IMR-90 (cell line): ENCODE data around the gene CTTN. TPM values are rescaled to one million over a fixed set of nuclear protein-coding genes. Genes with fewer than 3 reads are reported as not detected.
A peak's percentile ranks its signal among the peaks of the same experiment; 100 is the strongest.

ENCODE experiments used
- ATAC-seq: fragments of 200-7000 bp; cut with Tn5 transposase; 2 replicates; pipeline ENCODE4 v1.9.1; 2020; ENCODE audit warnings: low read depth, mild to moderate bottlenecking, moderate library complexity
- BruUV-seq: library from RNA; stranded (reverse); fragments of 400-500 nt; replicated peaks from 2 replicates; lab custom pipeline; 2021; lab: Mats Ljungman, UMichigan
- CTCF ChIA-PET: fragments of 300-600 bp; formaldehyde crosslinking; extraction: SDS; loops from one replicate; lab custom pipeline; 2021; ENCODE audit warnings: antibody characterized with exemption; lab: Yijun Ruan, JAX
- POLR2A ChIA-PET: fragments of 300-600 bp; sonication (Branson Sonifier 250); formaldehyde crosslinking; loops from one replicate; lab custom pipeline; 2022; ENCODE audit warnings: antibody characterized with exemption; ENCODE audit not compliant: unreplicated experiment; lab: Charles Lee
- DNase-seq: peaks from one replicate; pipeline ENCODE4 v3.0.0; 2013
- H2AFZ ChIP-seq: replicated peaks from 2 replicates; pipeline ENCODE3; 2013; ENCODE audit warnings: low read length, mild to moderate bottlenecking; ENCODE audit not compliant: poor library complexity
- H2AK5ac ChIP-seq: 2 replicates; pipeline ENCODE4 v1.6.1; 2013; ENCODE audit warnings: low read depth, low read length, inconsistent platforms
- H2AK9ac ChIP-seq: replicated peaks from 2 replicates; pipeline ENCODE3; 2013; ENCODE audit warnings: mild to moderate bottlenecking, low read depth, low read length, moderate library complexity; ENCODE audit not compliant: poor library complexity
- H2BK120ac ChIP-seq: 2 replicates; pipeline ENCODE4 v1.6.1; 2013; ENCODE audit warnings: low read depth, low read length, inconsistent platforms
- H2BK15ac ChIP-seq: 3 replicates; pipeline ENCODE4 v1.6.1; 2013; ENCODE audit warnings: low read depth, low read length, inconsistent platforms
- H2BK20ac ChIP-seq: 2 replicates; pipeline ENCODE4 v1.6.1; 2013; ENCODE audit warnings: low read depth, mild to moderate bottlenecking, inconsistent platforms, low read length, moderate library complexity
- H2BK5ac ChIP-seq: 2 replicates; pipeline ENCODE4 v1.6.1; 2013; ENCODE audit warnings: mild to moderate bottlenecking, low read depth, low read length, inconsistent platforms; ENCODE audit not compliant: poor library complexity, severe bottlenecking
- H3K14ac ChIP-seq: replicated peaks from 2 replicates; pipeline ENCODE4 v1.6.1; 2013; ENCODE audit warnings: low read depth, low read length, inconsistent platforms
- H3K18ac ChIP-seq: 2 replicates; pipeline ENCODE4 v1.6.1; 2013; ENCODE audit warnings: low read depth, low read length, control low read depth
- H3K23ac ChIP-seq: 2 replicates; pipeline ENCODE4 v1.6.1; 2013; ENCODE audit warnings: low read depth, low read length, inconsistent platforms
- H3K27ac ChIP-seq: 2 replicates; pipeline ENCODE4 v1.5.1; 2013; ENCODE audit warnings: mild to moderate bottlenecking, control low read depth, low read length; ENCODE audit not compliant: insufficient read depth
- H3K27me3 ChIP-seq: 2 replicates; pipeline ENCODE4 v1.6.1; 2013; ENCODE audit warnings: low read length; ENCODE audit not compliant: control insufficient read depth, insufficient read depth
- H3K36me3 ChIP-seq: 2 replicates; pipeline ENCODE4 v1.6.1; 2013; ENCODE audit warnings: low read length, mixed read lengths; ENCODE audit not compliant: control insufficient read depth, insufficient read depth
- H3K4ac ChIP-seq: 2 replicates; pipeline ENCODE4 v1.6.1; 2013; ENCODE audit warnings: low read depth, low read length, inconsistent platforms
- H3K4me1 ChIP-seq: 2 replicates; pipeline ENCODE4 v1.6.1; 2013; ENCODE audit warnings: low read length, mixed read lengths; ENCODE audit not compliant: control insufficient read depth, insufficient read depth
- H3K4me2 ChIP-seq: 2 replicates; pipeline ENCODE4 v1.6.1; 2013; ENCODE audit warnings: low read depth, mild to moderate bottlenecking, control low read depth, low read length, moderate library complexity
- H3K4me3 ChIP-seq: 2 replicates; pipeline ENCODE4 v1.5.1; 2013; ENCODE audit warnings: low read depth, mild to moderate bottlenecking, control low read depth, low read length, moderate library complexity; ENCODE audit not compliant: insufficient read depth
- H3K56ac ChIP-seq: 2 replicates; pipeline ENCODE4 v1.6.1; 2013; ENCODE audit warnings: low read length, inconsistent platforms; ENCODE audit not compliant: insufficient read depth; ENCODE audit errors: extremely low read depth
- H3K79me1 ChIP-seq, 2 experiments: 2 replicates each; pipeline ENCODE4 v1.6.1; 2013; ENCODE audit warnings: low read length in 2 of 2, inconsistent platforms in 1 of 2, low read depth in 1 of 2
- H3K9ac ChIP-seq: 2 replicates; pipeline ENCODE4 v1.6.1; 2013; ENCODE audit warnings: low read depth, low read length, control low read depth
- H3K9me1 ChIP-seq: 2 replicates; pipeline ENCODE4 v1.6.1; 2013; ENCODE audit warnings: low read length, inconsistent platforms; ENCODE audit not compliant: insufficient read depth
- H3K9me3 ChIP-seq: 2 replicates; pipeline ENCODE4 v1.6.1; 2013; ENCODE audit warnings: low read length; ENCODE audit not compliant: control insufficient read depth, insufficient read depth
- H4K20me1 ChIP-seq: 2 replicates; pipeline ENCODE4 v1.6.1; 2013; ENCODE audit warnings: low read length, inconsistent platforms; ENCODE audit not compliant: insufficient read depth
- H4K5ac ChIP-seq: 2 replicates; pipeline ENCODE4 v1.6.1; 2013; ENCODE audit warnings: mild to moderate bottlenecking, low read depth, low read length, control low read depth
- H4K8ac ChIP-seq, 2 experiments: 2 replicates each; pipeline ENCODE4 v1.6.1; 2013; ENCODE audit warnings: low read depth in 2 of 2, low read length in 2 of 2, control low read depth in 1 of 2, inconsistent platforms in 1 of 2
- H4K91ac ChIP-seq: 2 replicates; pipeline ENCODE4 v1.6.1; 2013; ENCODE audit warnings: low read depth, low read length, inconsistent platforms; ENCODE audit not compliant: insufficient read depth
- CEBPB ChIP-seq: IDR thresholded peaks from 2 replicates; pipeline ENCODE4 v1.6.1; 2012; ENCODE audit warnings: low read depth, low read length, improper control_type of control experiment
- NFE2L2 ChIP-seq: fragments of 150-350 bp; IDR thresholded peaks from 2 replicates; pipeline ENCODE4 v1.6.1; 2016; ENCODE audit warnings: low read depth, mild to moderate bottlenecking, low read length
- RAD21 ChIP-seq: IDR thresholded peaks from 2 replicates; pipeline ENCODE4 v1.6.1; 2012; ENCODE audit warnings: low read length, improper control_type of control experiment
- WGBS, 2 experiments: methylation state at CpG; one replicate each; pipeline versions ENCODE4 v1.1.5 to v1.1.7; 2013; ENCODE audit warnings: missing lambda C conversion rate in 2 of 2; ENCODE audit not compliant: insufficient read length in 1 of 2; ENCODE audit errors: extremely low coverage in 2 of 2; 5-methylcytosine and 5-hydroxymethylcytosine counted together
- dilution Hi-C: fragments of 300-500 bp; cut with HindIII; formaldehyde crosslinking; loops from one replicate; pipeline ENCODE4 v1.14.3; 2018; ENCODE audit warnings: low sequenced_read_pairs; ENCODE audit not compliant: unreplicated experiment
- in situ Hi-C: fragments of 300-500 bp; cut with MboI; formaldehyde crosslinking; loops from 3 replicates; pipeline ENCODE4 v1.14.3; 2019; ENCODE audit warnings: low sequenced_read_pairs, inconsistent platforms, mixed read lengths
- intact Hi-C: fragments of 100-400 bp; cut with micrococcal nuclease; formaldehyde crosslinking; loops from 2 replicates; pipeline ENCODE4 v1.10.0; 2022
- polyA plus RNA-seq, 3 experiments: library from polyadenylated mRNA; depleted of rRNA; stranded (reverse); fragments of >200 nt; gene quantifications; 2 replicates each; pipeline ENCODE4 v1.2.3, GENCODE V29; 2012; ENCODE audit warnings: low replicate concordance in 1 of 3
- total RNA-seq: library from RNA; depleted of rRNA; stranded (reverse); fragments of >200 nt; gene quantifications from 2 replicates; pipeline ENCODE4 v1.2.3, GENCODE V29; 2012
- TF ChIP-seq, protein P1 (sequence below): fragments of 150-350 bp; IDR thresholded peaks from 2 replicates; pipeline ENCODE4 v1.6.1; 2016; ENCODE audit warnings: low read depth, mild to moderate bottlenecking, low read length, moderate library complexity, borderline replicate concordance

Gene CTTN
- total and polyA plus RNA-seq, 2 of the 4 experiments (the other 2 are of a cell fraction), result 287 to 296 TPM

DNA sequence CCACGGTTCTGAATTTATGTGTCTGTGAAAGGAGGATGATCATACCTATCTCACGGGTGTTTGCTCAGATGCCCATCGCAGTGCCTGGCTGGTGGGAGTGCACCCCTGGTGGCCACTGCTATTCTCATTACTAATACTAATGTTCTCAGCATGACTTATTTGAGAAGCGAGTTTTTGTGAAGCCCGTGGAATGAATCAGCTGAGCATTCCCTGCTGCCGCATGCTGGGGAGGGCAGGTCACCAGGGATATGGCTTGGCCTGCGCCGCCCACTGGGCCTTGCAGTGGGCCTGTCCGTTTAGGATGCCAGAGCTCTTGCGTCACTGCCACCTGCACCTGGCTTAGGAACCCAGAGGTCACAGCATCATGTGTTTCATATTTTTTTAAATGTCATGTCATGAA, 16.9 kb downstream of the CTTN start (continued):
- TF ChIP-seq, protein P1, sequence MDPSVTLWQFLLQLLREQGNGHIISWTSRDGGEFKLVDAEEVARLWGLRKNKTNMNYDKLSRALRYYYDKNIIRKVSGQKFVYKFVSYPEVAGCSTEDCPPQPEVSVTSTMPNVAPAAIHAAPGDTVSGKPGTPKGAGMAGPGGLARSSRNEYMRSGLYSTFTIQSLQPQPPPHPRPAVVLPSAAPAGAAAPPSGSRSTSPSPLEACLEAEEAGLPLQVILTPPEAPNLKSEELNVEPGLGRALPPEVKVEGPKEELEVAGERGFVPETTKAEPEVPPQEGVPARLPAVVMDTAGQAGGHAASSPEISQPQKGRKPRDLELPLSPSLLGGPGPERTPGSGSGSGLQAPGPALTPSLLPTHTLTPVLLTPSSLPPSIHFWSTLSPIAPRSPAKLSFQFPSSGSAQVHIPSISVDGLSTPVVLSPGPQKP, result no peak
- TF ChIP-seq CEBPB, result peak; percentile 91
- 0 out of 2 replicates have a peak, but pooled peaks have one; percentile 2 for TF ChIP-seq NFE2L2

DNA sequence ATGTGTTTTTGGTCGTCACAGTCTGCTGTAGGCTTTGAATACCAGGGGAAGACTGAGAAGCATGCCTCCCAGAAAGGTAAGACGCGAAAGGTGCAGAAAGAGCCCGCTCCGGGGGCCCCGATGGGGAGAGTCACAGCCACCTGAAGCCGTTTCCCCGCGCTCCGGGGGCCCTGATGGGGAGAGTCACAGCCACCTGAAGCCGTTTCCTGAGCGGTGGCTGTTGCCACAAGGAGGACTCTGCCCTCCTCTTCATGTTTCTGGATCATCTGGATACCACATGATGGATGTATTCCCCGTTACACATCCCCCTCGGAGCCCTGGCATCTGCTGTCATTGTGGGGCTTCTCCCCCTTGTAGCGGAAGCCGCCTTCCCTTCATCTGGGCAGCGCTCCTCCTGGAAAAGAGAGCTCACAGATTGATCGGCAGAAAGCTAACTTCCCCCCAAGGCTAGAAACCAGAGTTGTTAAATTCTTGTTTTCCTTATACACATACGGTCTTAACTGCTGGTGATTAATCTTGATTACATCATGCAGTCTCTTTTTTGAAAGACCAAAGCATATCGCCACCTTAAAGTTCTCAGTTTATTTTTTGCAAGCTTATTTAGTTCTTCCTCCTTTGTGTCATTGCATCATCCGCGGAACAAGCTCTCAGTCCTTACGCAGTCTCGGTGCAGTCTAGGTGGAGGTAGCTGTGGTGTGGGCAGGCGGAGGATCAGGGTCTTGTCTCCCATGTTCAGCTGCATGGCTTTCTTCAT, 17.5 kb downstream of the CTTN start:
- no peak overlapping the region for H3K9ac ChIP-seq
- no peaks in the 10 kb centered on the region; the same call in 1 of the 2 replicates for H3K9me1 ChIP-seq
- H2AFZ ChIP-seq, result no peak overlapping the region
- H3K9me3 ChIP-seq, result no peaks in the 10 kb centered on the region
- no peak overlapping the region for H3K56ac ChIP-seq
- intact Hi-C loops, result loop anchor here (1.0 to 5.0 kb wide), 2 partner anchors 34 to 214 kb away; partner anchors contain the start of gene FADD
- H3K18ac ChIP-seq, result no peak overlapping the region
- peak overlapping the region; percentile 19; the same call in 1 of the 2 replicates for H3K27ac ChIP-seq
- peaks cover 82% of the 10 kb centered on the region for H3K36me3 ChIP-seq
- ATAC-seq (no peak), DNase-seq (peak; percentile 22)
- H3K23ac ChIP-seq, result no peak overlapping the region
- H2BK15ac ChIP-seq, result no peak overlapping the region
- WGBS, 2 experiments, result 100% methylated on average over 7 of the region's 25 CpGs; no CpG with 5 or more reads in 1 of the 2 experiments
- no peak overlapping the region for H3K14ac ChIP-seq
- TF ChIP-seq RAD21 (no peak), CEBPB (peak; percentile 39; the same call in 1 of the 2 replicates)
- no peak overlapping the region for H2BK20ac ChIP-seq
- dilution Hi-C loops, result no loop called here
- BruUV-seq, result no TSS peak
- no peak overlapping the region for H4K8ac ChIP-seq
- H3K4ac ChIP-seq, result no peak overlapping the region
- no peak overlapping the region for H3K4me2 ChIP-seq
- H2BK5ac ChIP-seq, result no peak overlapping the region
- no peak overlapping the region for H2AK5ac ChIP-seq
- H3K4me1 ChIP-seq, result peaks cover 6% of the 10 kb centered on the region
- POLR2A ChIA-PET, result no interaction called here
- CTCF ChIA-PET, result interaction anchor here (0.6 to 1.3 kb wide), 5 partner anchors 11 to 725 kb away, joined by 3 to 8 read pairs (median 6); no protein-coding TSS in a partner anchor
- H3K4me3 ChIP-seq, result no peak overlapping the region
- no peak overlapping the region for H4K5ac ChIP-seq
- no peaks in the 10 kb centered on the region for H3K27me3 ChIP-seq
- no peak overlapping the region for H2AK9ac ChIP-seq
- no peak overlapping the region for H4K91ac ChIP-seq
- H4K20me1 ChIP-seq, result peaks cover 83% of the 10 kb centered on the region
- no peak overlapping the region for H2BK120ac ChIP-seq
- in situ Hi-C loops, result no loop called here
- peaks cover 26 to 78% of the 10 kb centered on the region in 2 experiments for H3K79me1 ChIP-seq
